OCI-LY7 (cell line): ENCODE results near the gene POPDC2. TPM values are rescaled to one million over a fixed set of nuclear protein-coding genes. Genes with fewer than 3 reads are reported as not detected.

Source experiments
- BruUV-seq: library from RNA; stranded (reverse); fragments of 400-500 nt; replicated peaks from 2 replicates; lab custom pipeline; 2021; lab: Mats Ljungman, UMichigan
- CTCF ChIA-PET: fragments of 300-600 bp; sonication (Branson Sonifier 250); formaldehyde crosslinking; loops from one replicate; lab custom pipeline; 2022; ENCODE audit warnings: antibody characterized with exemption; ENCODE audit not compliant: unreplicated experiment; lab: Charles Lee
- POLR2A ChIA-PET: fragments of 300-600 bp; sonication (Branson Sonifier 250); formaldehyde crosslinking; loops from one replicate; lab custom pipeline; 2022; ENCODE audit warnings: antibody characterized with exemption; lab: Charles Lee
- DNase-seq: peaks from one replicate; pipeline ENCODE4 v3.0.0-alpha.2; 2015; ENCODE audit warnings: low spot score
- H2AFZ ChIP-seq: fragments of 200-600 bp; sonication (generic), shearing (Covaris generic); 2 replicates; pipeline ENCODE4 v1.6.1; 2014; ENCODE audit warnings: mild to moderate bottlenecking, antibody characterized with exemption, low read length, moderate library complexity
- H3K27ac ChIP-seq: fragments of 200-600 bp; sonication (generic); 2 replicates; pipeline ENCODE4 v1.5.1; 2014; ENCODE audit warnings: mixed run types, low read depth, mild to moderate bottlenecking, moderate library complexity, low read length, inconsistent platforms; ENCODE audit not compliant: poor library complexity, severe bottlenecking
- H3K36me3 ChIP-seq: fragments of 200-600 bp; sonication (generic); 2 replicates; pipeline ENCODE4 v1.6.1; 2014; ENCODE audit warnings: mild to moderate bottlenecking, antibody characterized with exemption, low read length, moderate library complexity, mixed read lengths; ENCODE audit not compliant: insufficient read depth
- H3K4me1 ChIP-seq: fragments of 200-600 bp; sonication (generic); 2 replicates; pipeline ENCODE4 v1.5.1; 2014; ENCODE audit warnings: mild to moderate bottlenecking, low read length; ENCODE audit not compliant: insufficient read depth, poor library complexity, severe bottlenecking
- H3K4me2 ChIP-seq: fragments of 200-600 bp; sonication (generic); 2 replicates; pipeline ENCODE4 v1.6.1; 2014; ENCODE audit warnings: mild to moderate bottlenecking, low read length
- H3K4me3 ChIP-seq: fragments of 200-600 bp; sonication (generic); 2 replicates; pipeline ENCODE4 v1.5.1; 2014; ENCODE audit warnings: mild to moderate bottlenecking, low read depth, low read length; ENCODE audit not compliant: poor library complexity, severe bottlenecking
- H3K79me2 ChIP-seq: fragments of 200-600 bp; sonication (generic); 2 replicates; pipeline ENCODE4 v1.6.1; 2016; ENCODE audit warnings: low read depth, mild to moderate bottlenecking, low read length, moderate library complexity, mixed read lengths; ENCODE audit not compliant: insufficient read depth
- H3K9me2 ChIP-seq: fragments of 200-600 bp; sonication (generic); 2 replicates; pipeline ENCODE4 v1.6.1; 2016; ENCODE audit warnings: mild to moderate bottlenecking, low read length, mixed read lengths; ENCODE audit not compliant: insufficient read depth
- H3K9me3 ChIP-seq: fragments of 200-600 bp; sonication (generic); 2 replicates; pipeline ENCODE4 v1.6.1; 2014; ENCODE audit warnings: mild to moderate bottlenecking, mixed run types, low read length, mixed read lengths
- H4K20me1 ChIP-seq: fragments of 200-600 bp; sonication (generic); 2 replicates; pipeline ENCODE4 v1.6.1; 2014; ENCODE audit warnings: mild to moderate bottlenecking, antibody characterized with exemption, low read length, moderate library complexity, mixed read lengths; ENCODE audit not compliant: insufficient read depth
- EZH2phosphoT487 ChIP-seq: fragments of 200-600 bp; sonication (generic); IDR thresholded peaks from 2 replicates; pipeline ENCODE4 v1.6.1; 2018; ENCODE audit warnings: low read depth, borderline replicate concordance, mild to moderate bottlenecking, mixed run types, antibody characterized with exemption, low read length, moderate library complexity, mixed read lengths
- intact Hi-C: fragments of 100-400 bp; cut with micrococcal nuclease; formaldehyde crosslinking; loops from one replicate; pipeline ENCODE4 v1.10.0; 2022; ENCODE audit not compliant: unreplicated experiment
- total RNA-seq, 2 experiments: library from RNA; depleted of rRNA in 1 of 2; stranded (reverse); fragments of >200 nt in 1 of 2; shearing (Covaris generic) in 1 of 2; gene quantifications; 2 replicates each; pipeline ENCODE4 v1.2.3, GENCODE V29; 2014 to 2022
- TF ChIP-seq, protein P1 (sequence below): fragments of 200-600 bp; sonication (generic); conservative IDR thresholded peaks from 2 replicates; pipeline ENCODE4 v1.5.1; 2014; ENCODE audit warnings: mild to moderate bottlenecking, antibody characterized with exemption, low read length, moderate library complexity, mixed read lengths

POPDC2 gene
- total RNA-seq, 2 experiments from 2014 or later = 0.16 to 1.3 TPM

GRCh38 chr3:119592861-119593260, 67.5 kb downstream of the POPDC2 start:
- CTCF ChIA-PET = no interaction called here
- no peak for DNase-seq
- H3K4me1 ChIP-seq = peaks cover 7% of the 10 kb centered on the region
- intact Hi-C loops = no loop called here
- no peak for TF ChIP-seq EZH2phosphoT487
- TF ChIP-seq, protein P1, sequence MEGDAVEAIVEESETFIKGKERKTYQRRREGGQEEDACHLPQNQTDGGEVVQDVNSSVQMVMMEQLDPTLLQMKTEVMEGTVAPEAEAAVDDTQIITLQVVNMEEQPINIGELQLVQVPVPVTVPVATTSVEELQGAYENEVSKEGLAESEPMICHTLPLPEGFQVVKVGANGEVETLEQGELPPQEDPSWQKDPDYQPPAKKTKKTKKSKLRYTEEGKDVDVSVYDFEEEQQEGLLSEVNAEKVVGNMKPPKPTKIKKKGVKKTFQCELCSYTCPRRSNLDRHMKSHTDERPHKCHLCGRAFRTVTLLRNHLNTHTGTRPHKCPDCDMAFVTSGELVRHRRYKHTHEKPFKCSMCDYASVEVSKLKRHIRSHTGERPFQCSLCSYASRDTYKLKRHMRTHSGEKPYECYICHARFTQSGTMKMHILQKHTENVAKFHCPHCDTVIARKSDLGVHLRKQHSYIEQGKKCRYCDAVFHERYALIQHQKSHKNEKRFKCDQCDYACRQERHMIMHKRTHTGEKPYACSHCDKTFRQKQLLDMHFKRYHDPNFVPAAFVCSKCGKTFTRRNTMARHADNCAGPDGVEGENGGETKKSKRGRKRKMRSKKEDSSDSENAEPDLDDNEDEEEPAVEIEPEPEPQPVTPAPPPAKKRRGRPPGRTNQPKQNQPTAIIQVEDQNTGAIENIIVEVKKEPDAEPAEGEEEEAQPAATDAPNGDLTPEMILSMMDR = no peak
- BruUV-seq = no TSS peak
- no peak overlapping the region for H3K4me3 ChIP-seq
- no peaks in the 10 kb centered on the region for H3K9me2 ChIP-seq
- no peak overlapping the region for H3K4me2 ChIP-seq
- H3K79me2 ChIP-seq = no peaks in the 10 kb centered on the region
- POLR2A ChIA-PET = interaction anchor here (1.1 to 1.2 kb wide), 2 partner anchors 8 to 12 kb away, joined by 3 read pairs; no protein-coding TSS in a partner anchor
- H2AFZ ChIP-seq = no peak overlapping the region
- H3K36me3 ChIP-seq = no peaks in the 10 kb centered on the region
- no peak overlapping the region for H3K27ac ChIP-seq
- no peaks in the 10 kb centered on the region for H3K9me3 ChIP-seq
- no peaks in the 10 kb centered on the region for H4K20me1 ChIP-seq

Other genes starting within 250 kb of the POPDC2 start
- 31.6 and 35.3 TPM in 2 replicates for gene TMEM39A, start 197.0 kb downstream of the POPDC2 start, total RNA-seq (2014; rRNA removed; shearing (Covaris generic))
- 42.8 and 42.9 TPM in 2 replicates for gene TMEM39A, start 197.0 kb downstream of the POPDC2 start, total RNA-seq (2022)
- gene POGLUT1, start 191.6 kb downstream of the POPDC2 start, total RNA-seq (2014; rRNA removed; shearing (Covaris generic)) = 17.6 and 21.0 TPM in 2 replicates
- gene POGLUT1, start 191.6 kb downstream of the POPDC2 start, total RNA-seq (2022) = 25.4 and 27.0 TPM in 2 replicates
- 54.6 and 61.0 TPM in 2 replicates for gene TIMMDC1, start 162.0 kb downstream of the POPDC2 start, total RNA-seq (2014; rRNA removed; shearing (Covaris generic))
- 92.7 and 92.9 TPM in 2 replicates for gene TIMMDC1, start 162.0 kb downstream of the POPDC2 start, total RNA-seq (2022)
- not detected in 2 replicates for gene CD80, start 101.0 kb downstream of the POPDC2 start, total RNA-seq (2014; rRNA removed; shearing (Covaris generic))
- gene CD80, start 101.0 kb downstream of the POPDC2 start, total RNA-seq (2022) = not detected in 2 replicates
- not detected in 2 replicates for gene ADPRH, start 81.1 kb downstream of the POPDC2 start, total RNA-seq (2014; rRNA removed; shearing (Covaris generic))
- gene ADPRH, start 81.1 kb downstream of the POPDC2 start, total RNA-seq (2022) = not detected in 2 replicates
- not detected in 2 replicates for gene PLA1A, start 62.7 kb downstream of the POPDC2 start, total RNA-seq (2014; rRNA removed; shearing (Covaris generic))
- gene PLA1A, start 62.7 kb downstream of the POPDC2 start, total RNA-seq (2022) = not detected in 2 replicates
- gene COX17, start 16.8 kb upstream of the POPDC2 start, total RNA-seq (2014; rRNA removed; shearing (Covaris generic)) = 77.3 and 109 TPM in 2 replicates
- gene COX17, start 16.8 kb upstream of the POPDC2 start, total RNA-seq (2022) = 78.5 and 80.0 TPM in 2 replicates
- gene CFAP91, start 42.4 kb upstream of the POPDC2 start, total RNA-seq (2014; rRNA removed; shearing (Covaris generic)) = not detected in 2 replicates
- not detected in 2 replicates for gene CFAP91, start 42.4 kb upstream of the POPDC2 start, total RNA-seq (2022)
- not detected in 2 replicates for gene NR1I2, start 121.5 kb upstream of the POPDC2 start, total RNA-seq (2014; rRNA removed; shearing (Covaris generic))
- not detected in 2 replicates for gene NR1I2, start 121.5 kb upstream of the POPDC2 start, total RNA-seq (2022)